ENCODE measurements around the gene SLX9. TPM values are rescaled to one million over a fixed set of nuclear protein-coding genes. Genes with fewer than 3 reads are reported as not detected.

The SLX9 gene
- total and polyA plus RNA-seq, 12 donors = 11.1 to 45.3 (median 23.7) TPM

GRCh38 chr21:44902268-44903049 is 37.4 kb upstream of the SLX9 start:
- Histone ChIP-seq H3K9me3 (replicated peaks in 1 of 3) (no peaks in the 10 kb centered on the region), H3K36me3 (replicated peaks in 1 of 2) (peaks cover 0 to 8% of the 10 kb centered on the region in 2 donors), H3K4me1 (replicated peaks in 1 of 2) (no peaks in the 10 kb centered on the region), H3K27ac (no peak overlapping the region), H3K4me3 (no peak overlapping the region), H3K27me3 (peaks cover 4% of the 10 kb centered on the region)
- intact Hi-C loops (cut with DNase I) = no loop called here
- TF ChIP-seq CTCF (IDR thresholded peaks at IDR 0.05) = no peak
- TF ChIP-seq POLR2A (IDR thresholded peaks at IDR 0.05) = no peak
- no peak for DNase-seq
- 82 to 88% (median 84%) methylated on average over 30 of the region's 30 CpGs for WGBS, 4 donors

GRCh38 chr21:44903050-44903685 is 36.7 kb upstream of the SLX9 start:
- H3K27me3 ChIP-seq = peaks cover 4% of the 10 kb centered on the region
- H3K27ac ChIP-seq = no peak overlapping the region
- TF ChIP-seq POLR2A (IDR thresholded peaks at IDR 0.05) = no peak
- no peak for TF ChIP-seq CTCF (IDR thresholded peaks at IDR 0.05)
- H3K4me3 ChIP-seq = no peak overlapping the region
- intact Hi-C loops (cut with DNase I) = no loop called here
- DNase-seq = no peak
- peaks cover 0 to 8% of the 10 kb centered on the region in 2 donors for H3K36me3 ChIP-seq (replicated peaks in 1 of 2)
- no peaks in the 10 kb centered on the region for H3K9me3 ChIP-seq (replicated peaks in 1 of 3)
- H3K4me1 ChIP-seq (replicated peaks in 1 of 2) = no peaks in the 10 kb centered on the region
- WGBS, 4 donors = 67 to 83% (median 79%) methylated on average over 3 to 18 of the region's 18 CpGs

- 76 to 89% (median 84%) methylated on average over 15 to 22 of the region's 22 CpGs for WGBS, 4 donors
- Histone ChIP-seq H3K27ac (no peak overlapping the region), H3K9me3 (replicated peaks in 1 of 3) (no peaks in the 10 kb centered on the region), H3K36me3 (replicated peaks in 1 of 2) (peaks cover 0 to 8% of the 10 kb centered on the region in 2 donors), H3K4me3 (no peak overlapping the region), H3K4me1 (replicated peaks in 1 of 2) (no peaks in the 10 kb centered on the region), H3K27me3 (peaks cover 4% of the 10 kb centered on the region)
- TF ChIP-seq CTCF (IDR thresholded peaks at IDR 0.05) (no peak), POLR2A (IDR thresholded peaks at IDR 0.05) (no peak)
- no peak for DNase-seq
- intact Hi-C loops (cut with DNase I) = no loop called here
These were observed 36.1 kb upstream of the SLX9 start for GRCh38 chr21:44903689-44904088.

GRCh38 chr21:44904141-44904923 is 35.5 kb upstream of the SLX9 start:
- intact Hi-C loops (cut with DNase I) = no loop called here
- peaks cover 0 to 8% of the 10 kb centered on the region in 2 donors for H3K36me3 ChIP-seq (replicated peaks in 1 of 2)
- H3K9me3 ChIP-seq (replicated peaks in 1 of 3) = no peaks in the 10 kb centered on the region
- H3K27me3 ChIP-seq = peaks cover under 1% of the 10 kb centered on the region
- no peak overlapping the region for H3K4me3 ChIP-seq
- H3K27ac ChIP-seq = no peak overlapping the region
- no peaks in the 10 kb centered on the region for H3K4me1 ChIP-seq (replicated peaks in 1 of 2)
- no peak for TF ChIP-seq CTCF (IDR thresholded peaks at IDR 0.05)
- 82 to 91% (median 84%) methylated on average over 12 to 14 of the region's 14 CpGs for WGBS, 4 donors
- no peak for DNase-seq
